GM12892 (cell line): ENCODE data around the gene P3H1.

Experiments
- POLR2A ChIP-seq: IDR thresholded peaks from 2 replicates; pipeline ENCODE4 v1.6.1; 2011; ENCODE audit warnings: low read depth, low read length, control low read depth
- POLR2AphosphoS5 ChIP-seq: IDR thresholded peaks from 2 replicates; pipeline ENCODE4 v1.6.1; 2011; ENCODE audit warnings: low read depth, low read length, control low read depth

DNA sequence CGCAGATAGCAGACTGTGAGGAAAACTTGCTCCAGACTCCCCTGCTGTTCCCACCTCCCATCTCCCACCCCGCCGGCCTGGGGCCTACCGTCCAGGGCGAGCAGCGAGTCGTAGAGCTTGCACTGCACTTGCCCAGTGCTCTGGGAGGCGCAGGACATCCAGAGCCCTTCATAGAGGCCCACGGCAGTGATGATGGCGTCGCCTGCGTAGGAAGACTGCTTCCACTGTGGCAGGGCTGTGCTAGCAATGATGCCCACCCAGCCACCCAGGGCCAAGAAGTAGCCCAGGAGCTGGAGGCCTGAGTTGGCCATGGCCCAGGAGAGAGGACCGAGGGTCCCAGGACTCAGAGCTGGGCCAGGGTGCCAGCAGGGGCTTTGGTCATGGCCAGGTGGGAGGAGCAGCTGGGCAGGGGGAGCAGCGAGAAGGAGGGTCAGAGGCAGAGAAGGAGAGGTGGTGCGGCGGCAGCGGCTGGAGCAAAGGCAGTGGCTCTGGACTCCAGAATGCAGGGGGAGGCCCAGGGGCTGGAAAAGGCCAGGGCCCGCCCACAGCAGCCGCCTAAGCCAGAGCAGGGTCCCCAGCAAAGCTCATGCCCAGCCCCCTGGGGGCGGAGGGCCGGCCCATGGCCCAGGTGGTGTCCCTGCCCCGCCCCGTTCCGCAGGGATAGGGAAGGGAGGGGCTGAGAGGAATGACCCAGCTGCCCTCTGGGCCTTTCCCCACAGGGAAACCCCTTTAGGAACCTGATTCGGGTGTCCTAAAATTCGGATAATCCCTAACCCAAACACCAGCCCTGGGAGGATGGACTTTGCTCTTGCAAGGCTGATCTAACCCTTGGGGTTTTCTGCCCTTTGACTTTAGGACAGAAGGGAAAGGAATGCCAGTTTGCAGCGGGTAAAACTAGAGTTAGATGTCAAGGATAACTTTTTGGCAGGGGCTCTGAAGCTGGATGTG, 26.8 kb downstream of the P3H1 start, which contains the start of gene CLDN19:
- no peak for TF ChIP-seq POLR2A
- no peak for TF ChIP-seq POLR2AphosphoS5
